ENCODE data around the gene KXD1.

KXD1 gene

DNA sequence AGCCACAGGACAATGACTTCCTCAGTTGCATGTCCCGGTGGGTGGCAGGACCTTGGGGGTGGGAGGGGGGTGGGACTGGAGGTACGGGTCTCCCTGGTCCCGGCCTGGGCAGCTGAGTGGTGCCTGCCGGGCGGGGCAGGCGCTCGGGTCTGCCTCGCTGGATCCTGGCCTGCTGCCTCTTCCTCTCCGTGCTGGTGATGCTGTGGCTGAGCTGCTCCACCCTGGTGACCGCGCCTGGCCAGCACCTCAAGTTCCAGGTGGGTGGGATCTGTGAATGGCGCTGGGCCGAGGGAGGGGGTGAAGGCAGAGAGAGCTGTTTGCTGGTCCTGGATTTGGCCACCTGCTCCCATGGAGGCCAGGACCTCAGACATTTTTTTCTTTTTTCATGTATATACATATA, 60.6 kb downstream of the KXD1 start:
- no peak for DNase-seq

All from NCI-H1694 (cell line).